H1 (cell line): ENCODE results near the gene ERICH6. TPM values are rescaled to one million over a fixed set of nuclear protein-coding genes. Genes with fewer than 3 reads are reported as not detected.

Source experiments
- BRCA1 ChIP-seq: IDR thresholded peaks from 2 replicates; pipeline ENCODE4 v1.6.1; 2012; ENCODE audit warnings: low read depth, low read length, improper control_type of control experiment
- CBX5 ChIP-seq: fragments of 300-800, 300-1000 bp; sonication (generic); IDR thresholded peaks from 2 replicates; pipeline ENCODE4 v1.7.1; 2016; ENCODE audit warnings: antibody characterized with exemption, low read length, low read depth
- GABPA ChIP-seq: IDR thresholded peaks from 2 replicates; pipeline ENCODE4 v1.6.1; 2011; ENCODE audit warnings: mild to moderate bottlenecking, low read length, moderate library complexity, borderline replicate concordance; ENCODE audit not compliant: insufficient read depth
- KDM1A ChIP-seq: fragments of 200-600, 300-600 bp; sonication (generic); IDR thresholded peaks from 2 replicates; pipeline ENCODE4 v1.7.1; 2016; ENCODE audit warnings: mild to moderate bottlenecking, low read length, borderline replicate concordance
- MAFK ChIP-seq: IDR thresholded peaks from 2 replicates; pipeline ENCODE4 v1.6.1; 2012; ENCODE audit warnings: low read depth, mild to moderate bottlenecking, improper control_type of control experiment, low read length
- NRF1 ChIP-seq: IDR thresholded peaks from 2 replicates; pipeline ENCODE4 v1.6.1; 2011; ENCODE audit warnings: mild to moderate bottlenecking, low read depth, low read length, improper control_type of control experiment
- PHF8 ChIP-seq: fragments of 200-600 bp; sonication (generic); conservative IDR thresholded peaks from 2 replicates; pipeline ENCODE4 v1.7.1; 2012; ENCODE audit warnings: low read depth, mild to moderate bottlenecking, inconsistent platforms, low read length, moderate library complexity
- RAD21 ChIP-seq, 2 experiments: IDR thresholded peaks in 1 of 2; conservative IDR thresholded peaks in 1 of 2; 2 replicates each; pipeline ENCODE4 v1.6.1; 2011; ENCODE audit warnings: low read depth in 2 of 2, low read length in 2 of 2, improper control_type of control experiment in 1 of 2, inconsistent platforms in 1 of 2, mild to moderate bottlenecking in 1 of 2, moderate library complexity in 1 of 2
- RXRA ChIP-seq: IDR thresholded peaks from 2 replicates; pipeline ENCODE4 v1.6.1; 2011; ENCODE audit warnings: low read depth, mild to moderate bottlenecking, low read length, moderate library complexity; ENCODE audit not compliant: insufficient read depth
- SIN3A ChIP-seq, 2 experiments: IDR thresholded peaks in 1 of 2; conservative IDR thresholded peaks in 1 of 2; 2 replicates each; pipeline ENCODE4 v1.6.1; 2011 to 2012; ENCODE audit warnings: low read length in 2 of 2, improper control_type of control experiment in 1 of 2, low read depth in 1 of 2, mild to moderate bottlenecking in 1 of 2
- SIRT6 ChIP-seq: IDR thresholded peaks from one replicate; pipeline ENCODE4 v1.7.1; 2012; ENCODE audit warnings: low read length, inconsistent platforms
- SP2 ChIP-seq: IDR thresholded peaks from 2 replicates; pipeline ENCODE4 v1.6.1; 2012; ENCODE audit warnings: mild to moderate bottlenecking, low read length, inconsistent platforms
- SRF ChIP-seq: IDR thresholded peaks from 2 replicates; pipeline ENCODE4 v1.6.1; 2011; ENCODE audit warnings: mild to moderate bottlenecking, low read depth, low read length, moderate library complexity
- YY1 ChIP-seq: IDR thresholded peaks from 2 replicates; pipeline ENCODE4 v1.6.1; 2011; ENCODE audit warnings: low read depth, mild to moderate bottlenecking, low read length
- polyA plus RNA-seq, 7 experiments: library from polyadenylated mRNA; depleted of rRNA in 3 of 7; stranded (reverse) in 5 of 7; unstranded in 2 of 7; fragments of >200 nt in 5 of 7; fragments of 200-250 nt in 2 of 7; gene quantifications; 1 replicate in 5 of 7; 2 replicates in 1 of 7; 4 replicates in 1 of 7; pipeline versions ENCODE4 v1.2.1 to v1.2.3, GENCODE V29; 2011 to 2013; ENCODE audit warnings: missing spikeins in 2 of 7, mixed read lengths in 2 of 7
- total RNA-seq: library from RNA; stranded (reverse); fragmentation: NEBNext Ultra II Directional; extraction: Animal tissue kit (Norgen Biotek cat#: 25700); gene quantifications from 2 replicates; pipeline ENCODE4 v1.2.1, GENCODE V29; 2021

ERICH6 gene
- total and polyA plus RNA-seq, 2 of the 8 experiments (the other 6 are each of a cell fraction or from before 2014, with no cell fraction given), result not detected

DNA sequence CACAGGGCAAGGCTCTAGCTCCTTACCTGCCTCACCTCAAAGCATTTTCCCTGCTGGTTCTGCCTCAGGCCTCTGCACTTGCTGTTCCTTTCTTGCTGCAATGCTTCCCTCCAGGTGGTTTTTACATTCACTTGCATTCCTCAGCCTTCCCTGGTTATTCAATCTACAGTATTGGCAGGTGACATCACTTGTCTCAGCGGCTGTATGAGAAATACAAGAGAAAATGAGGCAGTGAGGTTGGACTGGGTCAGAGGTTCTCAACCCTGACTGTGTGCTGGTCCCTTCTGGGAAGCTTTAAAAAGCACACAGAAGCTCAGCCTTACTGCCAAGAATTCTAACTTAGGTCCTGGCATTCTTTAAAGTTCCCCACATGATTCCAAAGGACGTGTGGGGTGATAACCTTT lies 32.6 kb upstream of the ERICH6 start (continued):
- TF ChIP-seq SP2, result no peak
- no peak for TF ChIP-seq PHF8
- no peak for TF ChIP-seq SIN3A (conservative IDR thresholded peaks at IDR 0.05 in 1 of 2, IDR thresholded peaks at IDR 0.05 in 1 of 2; ENCODE audit: low read depth in 1 of 2, low read length in 2 of 2)
- no peak for TF ChIP-seq MAFK
- no peak; a peak in 1 of 4 replicates for TF ChIP-seq RAD21 (IDR thresholded peaks at IDR 0.05 in 1 of 2, conservative IDR thresholded peaks at IDR 0.05 in 1 of 2; ENCODE audit: low read depth in 2 of 2, low read length in 2 of 2)
- TF ChIP-seq RXRA, result no peak
- TF ChIP-seq CBX5, result no peak
- TF ChIP-seq SIRT6, result no peak
- no peak for TF ChIP-seq YY1
- TF ChIP-seq GABPA, result no peak
- TF ChIP-seq BRCA1, result no peak
- TF ChIP-seq NRF1, result no peak
- TF ChIP-seq KDM1A, result no peak
- no peak for TF ChIP-seq SRF
